Measurements from ENCODE around the gene YWHAG.
"Not testable (repeated sequence)": the region's sequence is repeated elsewhere in the genome, so short reads cannot be mapped to it uniquely, and the experiment has no call there.

Gene YWHAG

DNA sequence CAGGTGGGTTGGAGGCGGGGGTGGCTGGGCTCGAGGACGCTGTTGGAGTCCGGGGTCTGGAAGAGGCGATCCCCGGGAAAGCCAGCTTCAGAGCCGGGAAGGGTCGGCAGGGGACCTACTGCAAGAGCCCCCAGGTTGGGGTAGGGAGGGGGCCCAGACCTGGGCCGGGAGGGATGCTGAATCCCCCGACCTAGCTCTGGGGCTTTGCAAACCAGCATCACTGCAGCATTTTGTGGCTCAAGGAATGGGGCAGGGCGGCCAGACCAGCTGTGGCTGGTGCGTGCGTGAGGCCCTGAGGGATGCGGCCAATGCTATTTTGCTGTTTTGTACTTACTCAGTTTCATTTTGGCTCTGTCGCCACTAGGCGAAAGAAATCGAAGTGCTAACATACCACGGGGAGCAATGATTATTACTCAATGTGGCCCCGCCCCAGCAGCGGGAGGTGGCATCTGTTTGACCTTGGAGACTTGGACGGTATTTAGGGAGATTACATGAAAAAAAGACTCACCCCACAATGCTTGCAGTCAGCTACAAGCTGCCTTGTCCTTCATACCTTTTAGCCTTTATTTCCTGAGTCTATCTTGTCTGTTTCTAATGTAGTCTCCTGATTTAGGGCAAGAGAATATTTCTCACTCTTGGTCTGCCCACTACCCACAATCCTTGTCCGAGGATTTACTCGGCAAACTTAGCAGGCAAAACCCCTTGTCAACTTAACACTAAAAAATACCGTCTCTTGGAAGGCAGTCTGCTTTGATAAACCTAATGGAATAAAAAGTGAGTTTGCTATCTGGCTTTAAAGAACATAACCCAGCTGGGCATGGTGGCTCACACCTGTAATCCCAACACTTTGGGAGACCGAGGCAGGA, 40.1 kb downstream of the YWHAG start:
- peak; percentile 78 for DNase-seq (ENCODE audit: low spot score)

DNA sequence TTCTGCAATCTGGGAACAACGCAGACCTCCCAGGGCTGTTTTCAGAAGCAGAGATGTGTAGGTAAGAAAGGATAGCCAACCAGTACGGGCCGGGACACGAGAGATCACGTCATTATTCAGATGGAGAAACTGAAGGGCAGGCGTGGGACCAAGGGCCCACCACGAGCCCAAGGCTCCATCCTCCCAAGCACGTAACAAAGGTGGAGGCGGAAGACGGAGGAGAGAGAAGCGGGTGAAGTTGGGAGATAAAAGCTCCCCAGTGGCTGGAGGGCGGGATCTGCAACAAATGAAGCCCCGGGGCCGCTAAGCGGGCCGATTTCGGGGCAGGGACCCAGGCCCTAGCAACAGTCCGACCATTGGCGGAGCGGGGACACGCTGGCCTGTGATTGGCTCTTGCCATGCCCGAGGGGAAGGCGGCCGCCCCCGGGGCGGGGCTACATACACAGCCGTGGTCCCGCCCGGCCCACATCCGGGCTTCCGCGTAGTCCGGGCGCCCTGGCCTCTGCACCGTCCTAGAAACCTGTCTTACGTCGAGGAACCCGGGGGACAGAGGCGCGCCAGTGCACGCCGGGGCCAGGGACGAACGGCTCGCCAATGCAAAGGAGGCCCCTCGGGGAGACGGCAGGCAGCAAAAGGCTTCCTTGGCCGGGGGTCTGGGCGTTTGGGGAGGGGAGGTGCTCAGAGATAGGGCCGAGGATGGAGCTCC, 40.9 kb downstream of the YWHAG start:
- DNase-seq (ENCODE audit: low spot score) = peak; percentile 96

DNA sequence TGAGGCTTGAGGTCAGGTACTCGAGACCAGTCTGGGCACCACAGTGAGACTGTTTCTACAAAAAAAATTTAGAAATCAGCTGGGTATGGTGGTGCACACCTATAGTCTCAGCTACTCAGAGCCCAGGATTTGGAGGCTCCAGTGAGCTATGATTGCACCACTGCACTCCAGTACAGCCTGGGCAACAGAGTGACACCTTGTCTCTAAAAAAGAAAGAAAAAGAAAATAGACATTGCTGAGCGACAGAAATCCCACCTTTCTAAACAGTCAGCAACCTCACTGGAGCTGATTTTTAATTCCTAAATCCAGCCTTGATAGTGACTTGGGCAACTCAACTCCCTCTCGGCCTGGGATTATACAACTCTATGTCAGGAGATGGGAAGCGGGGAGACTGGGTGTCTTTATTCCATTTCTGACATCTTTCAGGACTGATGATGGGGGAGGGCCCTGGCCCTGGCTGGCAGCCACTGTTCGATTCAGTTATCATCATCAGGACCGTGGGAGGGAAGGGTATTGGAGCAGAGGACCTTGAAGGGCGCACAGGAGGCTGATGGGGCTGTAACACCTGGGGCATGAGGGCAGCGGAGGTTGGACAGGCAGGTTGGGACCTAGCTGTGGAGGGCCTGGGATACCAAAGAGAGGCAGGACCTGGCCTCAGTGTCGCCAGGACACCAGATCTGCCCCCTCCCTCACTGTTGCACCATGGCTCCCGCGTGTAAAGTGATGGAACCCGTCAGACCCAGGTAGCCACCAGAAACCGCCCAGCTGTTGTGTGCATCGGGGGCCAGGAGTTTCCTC, 41.6 kb downstream of the YWHAG start:
- DNase-seq (ENCODE audit: low spot score) = no peak

DNA sequence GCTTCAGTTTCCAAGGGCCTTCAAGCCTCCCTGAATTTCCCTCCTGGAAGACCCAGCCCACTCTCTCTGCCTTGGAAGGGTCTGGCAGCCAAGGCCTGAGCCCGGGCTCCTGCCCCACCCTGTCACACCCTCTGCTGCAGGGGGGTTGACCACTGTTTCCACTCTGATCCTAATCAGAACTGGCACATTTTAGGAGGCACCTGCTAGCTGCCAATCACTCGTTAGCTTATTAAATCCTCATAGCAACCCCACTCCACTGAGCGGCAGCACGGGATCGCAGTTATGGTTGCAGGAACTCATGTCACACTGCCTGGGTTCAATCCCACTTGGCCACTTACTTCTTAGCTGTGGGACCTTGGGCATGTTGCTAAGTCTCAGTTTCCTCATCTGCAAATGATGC, 43.4 kb downstream of the YWHAG start:
- no peak for DNase-seq (ENCODE audit: low spot score)

DNA sequence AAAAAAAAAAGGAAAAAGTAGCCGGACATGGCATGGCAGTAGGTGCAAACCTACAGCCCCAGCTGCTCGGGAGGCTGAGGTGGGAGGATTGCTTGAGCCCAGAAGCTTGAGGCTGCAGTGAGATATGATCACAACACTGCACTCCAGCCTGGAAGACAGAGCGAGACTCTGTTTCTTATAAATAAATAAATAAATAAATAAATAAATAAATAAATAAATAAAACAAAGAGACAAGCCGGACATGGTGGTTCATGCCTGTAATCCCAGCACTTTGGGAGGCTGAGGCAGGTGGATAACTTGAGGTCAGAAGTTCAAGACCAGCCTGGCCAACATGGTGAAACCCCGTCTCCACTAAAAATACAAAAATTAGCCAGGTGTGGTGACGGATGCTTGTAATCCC, 44.1 kb downstream of the YWHAG start:
- not testable (repeated sequence) for DNase-seq (ENCODE audit: low spot score)

DNA sequence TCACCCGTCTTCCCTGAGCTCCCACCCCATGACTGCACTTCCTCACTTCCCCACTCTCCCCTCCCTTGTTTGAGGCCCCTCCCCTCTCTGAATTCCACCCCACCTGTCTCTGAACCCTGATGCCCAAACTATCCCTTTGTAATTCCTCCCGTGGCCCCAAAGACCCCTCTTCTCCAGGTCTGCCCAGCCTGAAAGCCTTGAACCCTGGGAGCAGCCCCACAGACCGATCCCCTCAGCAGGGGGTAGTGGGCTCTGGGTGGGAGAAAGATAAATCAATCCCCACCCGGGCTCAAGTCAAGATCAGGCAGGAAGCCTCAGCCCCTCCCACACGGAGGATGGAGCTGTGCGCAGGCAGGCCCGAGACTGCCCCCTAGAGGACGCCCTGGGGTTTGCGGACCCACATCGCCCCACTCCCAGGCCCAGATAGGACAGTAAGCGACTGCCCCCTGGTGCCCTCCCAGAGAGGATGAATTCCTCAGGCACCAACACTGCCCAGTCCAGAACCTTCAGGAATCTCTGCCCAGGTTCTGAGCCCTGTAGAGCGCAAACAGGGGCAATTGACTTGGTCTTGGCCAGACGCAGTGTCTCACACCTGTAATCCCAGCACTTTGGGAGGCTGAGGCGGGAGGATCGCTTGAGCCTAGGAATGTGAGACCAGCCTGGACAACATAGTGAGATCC, 44.6 kb downstream of the YWHAG start:
- DNase-seq (ENCODE audit: low spot score) = peak; percentile 97

DNA sequence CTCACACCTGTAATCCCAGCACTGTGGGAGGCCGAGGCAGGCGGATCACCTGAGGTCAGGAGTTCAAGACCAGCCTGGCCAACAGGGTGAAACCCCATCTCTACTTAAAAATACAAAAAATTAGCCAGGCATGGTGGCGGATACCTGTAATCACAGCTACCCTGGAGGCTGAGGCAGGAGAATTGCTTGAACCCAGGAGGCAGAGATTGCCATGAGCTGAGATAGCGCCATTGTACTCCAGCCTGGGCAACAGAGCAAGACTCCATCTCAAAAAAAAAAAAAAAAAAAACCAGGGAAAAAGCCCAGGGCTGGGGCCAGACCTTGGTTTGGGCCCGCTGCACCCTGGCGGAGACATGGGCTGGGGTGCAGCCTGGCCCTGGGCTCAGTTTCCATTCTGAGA, 47.0 kb downstream of the YWHAG start:
- DNase-seq (ENCODE audit: low spot score) = not testable (repeated sequence)

DNA sequence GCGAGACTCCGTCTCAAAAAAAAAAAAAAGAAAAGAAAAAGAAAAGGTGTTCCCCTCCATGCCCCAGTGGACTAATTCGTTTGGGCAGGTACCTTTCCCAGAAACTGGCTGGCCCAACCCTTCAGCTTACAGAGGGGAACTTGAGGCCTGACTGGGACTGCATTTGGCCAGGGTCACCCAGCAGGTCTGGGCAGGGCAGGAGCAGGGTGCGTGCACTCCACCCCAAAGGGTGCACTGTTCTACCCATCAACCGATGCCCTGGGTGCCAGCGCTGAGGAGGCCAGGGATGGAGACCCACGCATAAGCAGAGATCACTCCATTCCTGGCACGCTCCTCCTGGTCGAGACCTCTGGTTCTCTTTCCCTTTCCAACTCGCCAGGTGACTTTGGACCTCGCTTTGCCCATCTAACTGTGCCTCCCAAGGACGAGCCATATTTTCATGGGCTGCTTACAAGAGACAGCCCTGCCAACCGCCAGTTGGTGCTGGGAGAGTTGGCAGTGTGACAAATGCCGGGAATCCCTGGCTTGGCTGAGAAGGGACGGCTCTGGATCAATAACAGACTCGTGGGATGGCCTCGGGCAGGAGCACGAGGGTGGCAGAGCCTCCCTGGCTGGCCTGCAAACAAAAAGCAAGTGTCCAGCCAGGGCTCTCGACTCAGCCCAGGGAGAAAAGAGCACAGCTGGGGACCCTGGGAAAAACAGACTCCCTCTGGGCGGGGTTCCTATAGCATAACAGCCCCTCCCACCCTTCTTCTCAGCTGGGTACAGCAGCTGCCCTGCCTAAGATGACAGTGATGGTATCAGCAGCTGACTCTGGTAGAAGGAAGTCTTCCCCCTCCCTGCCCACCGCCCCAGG, 48.5 kb downstream of the YWHAG start:
- no peak for DNase-seq (ENCODE audit: low spot score)

DNA sequence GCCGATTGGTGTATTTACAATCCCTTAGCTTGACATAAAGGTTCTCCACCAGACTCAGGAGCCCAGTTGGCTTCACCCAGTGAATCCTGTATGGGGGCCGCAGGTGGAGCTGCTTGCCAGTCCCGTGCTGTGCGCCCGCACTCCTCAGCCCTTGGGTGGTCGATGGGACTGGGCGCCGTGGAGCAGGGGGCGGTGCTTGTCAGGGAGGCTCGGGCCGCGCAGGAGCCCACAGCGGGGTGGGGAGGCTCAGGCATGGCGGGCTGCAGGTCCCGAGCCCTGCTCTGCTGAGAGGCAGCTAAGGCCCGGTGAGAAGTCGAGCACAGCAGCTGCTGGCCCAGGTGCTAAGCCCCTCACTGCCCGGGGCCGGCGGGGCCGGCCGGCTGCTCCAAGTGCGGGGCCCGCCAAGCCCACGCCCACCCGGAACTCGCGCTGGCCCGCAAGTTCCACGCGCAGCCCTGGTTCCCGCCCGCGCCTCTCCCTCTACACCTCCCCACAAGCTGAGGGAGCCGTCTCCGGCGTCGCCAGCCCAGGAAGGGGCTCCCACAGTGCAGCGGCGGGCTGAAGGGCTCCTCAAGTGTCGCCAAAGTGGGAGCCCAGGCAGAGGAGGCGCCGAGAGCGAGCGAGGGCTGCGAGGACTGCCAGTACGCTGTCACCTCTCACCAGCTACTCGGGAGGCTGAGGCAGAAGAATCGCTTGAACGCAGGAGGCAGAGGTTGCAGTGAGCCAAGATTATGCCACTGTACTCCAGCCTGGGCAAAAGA, 49.3 kb downstream of the YWHAG start:
- not testable (repeated sequence) for DNase-seq (ENCODE audit: low spot score)

DNA sequence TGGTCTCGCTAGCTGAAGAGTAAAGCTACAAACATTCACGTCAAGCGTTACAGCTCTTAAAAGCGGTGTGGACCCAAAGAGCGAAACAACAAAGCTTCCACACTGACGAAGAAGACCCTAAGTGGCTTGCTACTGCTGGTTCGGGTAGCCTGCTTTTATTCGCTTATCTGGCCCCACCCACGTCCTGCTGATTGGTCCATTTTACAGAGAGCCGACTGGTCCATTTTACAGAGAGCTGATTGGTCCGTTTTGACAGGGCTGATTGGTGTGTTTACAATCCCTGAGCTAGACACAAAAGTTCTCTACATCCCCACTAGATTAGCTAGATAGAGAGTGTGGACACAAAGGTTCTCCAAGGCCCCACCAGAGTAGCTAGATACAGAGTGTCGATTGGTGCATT, 49.9 kb downstream of the YWHAG start:
- not testable (repeated sequence) for DNase-seq (ENCODE audit: low spot score)

DNA sequence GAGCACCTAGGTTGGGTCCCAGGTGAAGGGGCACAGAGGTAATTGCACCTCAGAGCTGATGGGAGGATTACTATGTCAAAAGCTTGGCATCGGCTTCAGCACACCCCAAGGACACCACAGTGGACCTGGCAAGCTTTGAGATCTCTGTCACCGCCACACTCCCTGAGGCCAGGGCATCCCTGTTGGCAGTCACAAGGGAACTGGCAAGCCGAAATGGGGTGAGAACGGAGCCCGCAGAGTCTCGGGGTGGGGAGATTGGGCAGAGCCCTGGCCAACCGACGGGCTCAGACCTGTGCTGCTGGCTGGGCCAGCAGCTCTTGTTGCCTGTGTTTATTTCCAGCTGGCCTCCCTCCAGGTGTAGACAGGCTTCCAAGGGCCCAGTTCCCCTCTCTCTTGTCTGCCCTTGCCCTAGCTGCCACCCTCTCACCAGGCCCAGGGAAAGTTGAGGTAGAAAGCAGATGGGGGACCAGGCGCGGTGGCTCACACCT, 53.9 kb downstream of the YWHAG start:
- no peak for DNase-seq (ENCODE audit: low spot score)

DNA sequence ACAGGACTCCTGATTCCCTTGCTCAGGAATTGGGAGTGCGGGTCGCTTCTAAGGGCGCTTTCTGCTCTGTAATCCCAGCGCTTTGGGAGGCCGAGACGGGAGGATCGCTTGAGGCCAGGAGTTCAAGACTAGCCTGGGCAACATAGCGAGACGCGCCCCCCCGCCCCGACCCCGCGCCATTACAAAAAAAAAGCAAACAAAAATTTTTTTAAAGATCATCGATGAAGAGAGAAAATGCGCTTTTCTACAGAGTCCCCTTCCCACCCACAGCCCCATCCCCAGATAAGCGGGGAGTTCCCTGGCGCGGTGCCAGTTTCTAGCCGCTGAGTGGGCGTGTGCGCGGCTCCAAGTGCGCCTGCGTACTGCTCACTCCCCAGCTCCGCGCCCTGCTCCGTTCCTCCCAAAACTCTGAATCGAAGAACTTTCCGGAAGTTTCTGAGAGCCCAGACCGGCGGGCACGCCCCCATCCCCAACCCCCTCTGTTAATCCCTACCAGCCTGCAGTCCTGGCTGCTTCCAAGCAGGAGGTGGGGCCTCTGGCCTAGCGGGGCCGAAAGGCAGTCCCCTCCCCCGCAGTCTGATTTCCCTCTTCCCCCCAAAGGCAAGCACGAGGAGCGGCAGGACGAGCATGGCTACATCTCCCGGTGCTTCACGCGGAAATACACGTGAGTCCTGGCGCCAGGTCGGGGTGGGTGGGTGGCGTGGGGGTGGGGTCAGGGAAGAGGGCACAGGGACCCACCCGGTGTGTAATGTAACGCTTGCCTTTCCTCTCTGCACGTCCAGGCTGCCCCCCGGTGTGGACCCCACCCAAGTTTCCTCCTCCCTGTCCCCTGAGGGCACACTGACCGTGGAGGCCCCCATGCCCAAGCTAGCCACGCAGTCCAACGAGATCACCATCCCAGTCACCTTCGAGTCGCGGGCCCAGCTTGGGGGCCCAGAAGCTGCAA, 55.3 kb downstream of the YWHAG start:
- peak; percentile 74 for DNase-seq (ENCODE audit: low spot score)

DNA sequence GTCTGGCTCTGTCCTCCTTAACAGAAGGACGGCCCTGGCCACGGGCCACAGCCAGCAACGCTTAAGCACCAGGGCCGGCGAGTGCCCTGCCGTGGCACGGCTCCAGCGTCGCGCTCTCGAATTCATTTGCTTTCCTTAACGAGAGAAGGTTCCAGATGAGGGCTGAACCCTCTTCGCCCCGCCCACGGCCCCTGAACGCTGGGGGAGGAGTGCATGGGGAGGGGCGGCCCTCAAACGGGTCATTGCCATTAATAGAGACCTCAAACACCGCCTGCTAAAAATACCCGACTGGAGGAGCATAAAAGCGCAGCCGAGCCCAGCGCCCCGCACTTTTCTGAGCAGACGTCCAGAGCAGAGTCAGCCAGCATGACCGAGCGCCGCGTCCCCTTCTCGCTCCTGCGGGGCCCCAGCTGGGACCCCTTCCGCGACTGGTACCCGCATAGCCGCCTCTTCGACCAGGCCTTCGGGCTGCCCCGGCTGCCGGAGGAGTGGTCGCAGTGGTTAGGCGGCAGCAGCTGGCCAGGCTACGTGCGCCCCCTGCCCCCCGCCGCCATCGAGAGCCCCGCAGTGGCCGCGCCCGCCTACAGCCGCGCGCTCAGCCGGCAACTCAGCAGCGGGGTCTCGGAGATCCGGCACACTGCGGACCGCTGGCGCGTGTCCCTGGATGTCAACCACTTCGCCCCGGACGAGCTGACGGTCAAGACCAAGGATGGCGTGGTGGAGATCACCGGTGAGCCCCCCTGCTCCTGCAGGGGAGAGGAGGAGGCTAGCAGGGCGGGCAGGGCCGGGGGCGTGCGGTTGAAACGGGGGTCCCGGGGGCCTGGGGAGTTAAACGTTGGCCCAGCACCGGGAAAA, 56.2 kb downstream of the YWHAG start, which contains the start of gene HSPB1:
HSPB1 (plus strand) TSS at position 327 of the 855 bp plus-strand sequence; CDS start at position 367, 40 bp downstream.
- peak; percentile 79 for DNase-seq (ENCODE audit: low spot score)

DNA sequence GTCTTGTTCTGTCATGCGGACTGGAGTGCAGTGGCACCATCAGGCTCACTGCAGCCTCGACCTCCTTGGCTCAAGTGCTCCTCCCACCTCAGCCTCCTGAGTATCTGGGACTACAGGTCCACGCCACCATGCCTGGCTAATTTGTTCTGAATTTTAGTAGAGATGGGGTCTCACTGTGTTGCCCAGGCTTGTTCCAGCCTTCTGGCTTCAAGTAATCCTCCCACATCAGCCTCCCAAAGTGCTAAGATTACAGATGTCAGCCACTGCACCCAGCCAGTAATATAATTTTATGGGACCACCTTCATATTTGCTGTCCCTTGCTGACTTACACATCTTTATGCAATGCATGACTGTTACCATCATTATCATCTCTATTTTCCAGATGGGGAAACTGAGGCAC, 57.8 kb downstream of the YWHAG start:
- no peak for DNase-seq (ENCODE audit: low spot score)

DNA sequence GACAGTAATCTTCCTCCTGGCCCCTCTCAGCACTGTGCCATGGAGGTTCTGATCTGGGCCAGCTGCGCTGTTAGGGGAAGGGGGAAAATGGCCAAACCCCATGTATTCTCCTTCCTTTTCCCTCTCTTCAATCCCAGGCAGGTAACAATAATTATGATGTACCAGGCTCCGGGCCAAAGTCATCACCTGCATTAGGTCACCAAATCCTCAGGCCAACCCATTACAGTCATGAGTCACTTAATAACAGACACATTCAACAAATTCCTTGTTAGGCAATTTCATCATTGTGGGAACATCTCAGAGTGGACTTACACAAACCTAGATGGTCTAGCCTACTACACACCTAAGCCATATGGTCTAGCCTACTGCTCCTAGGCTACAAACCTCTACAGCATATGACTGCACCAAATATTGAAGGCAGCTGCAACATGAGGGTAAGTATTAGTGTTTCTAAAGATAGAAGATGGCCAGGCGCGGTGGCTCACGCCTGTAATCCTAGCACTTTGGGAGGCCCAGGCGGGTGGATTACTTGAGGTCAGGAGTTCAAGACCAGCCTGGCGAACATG, 58.5 kb downstream of the YWHAG start:
- DNase-seq (ENCODE audit: low spot score) = no peak

DNA sequence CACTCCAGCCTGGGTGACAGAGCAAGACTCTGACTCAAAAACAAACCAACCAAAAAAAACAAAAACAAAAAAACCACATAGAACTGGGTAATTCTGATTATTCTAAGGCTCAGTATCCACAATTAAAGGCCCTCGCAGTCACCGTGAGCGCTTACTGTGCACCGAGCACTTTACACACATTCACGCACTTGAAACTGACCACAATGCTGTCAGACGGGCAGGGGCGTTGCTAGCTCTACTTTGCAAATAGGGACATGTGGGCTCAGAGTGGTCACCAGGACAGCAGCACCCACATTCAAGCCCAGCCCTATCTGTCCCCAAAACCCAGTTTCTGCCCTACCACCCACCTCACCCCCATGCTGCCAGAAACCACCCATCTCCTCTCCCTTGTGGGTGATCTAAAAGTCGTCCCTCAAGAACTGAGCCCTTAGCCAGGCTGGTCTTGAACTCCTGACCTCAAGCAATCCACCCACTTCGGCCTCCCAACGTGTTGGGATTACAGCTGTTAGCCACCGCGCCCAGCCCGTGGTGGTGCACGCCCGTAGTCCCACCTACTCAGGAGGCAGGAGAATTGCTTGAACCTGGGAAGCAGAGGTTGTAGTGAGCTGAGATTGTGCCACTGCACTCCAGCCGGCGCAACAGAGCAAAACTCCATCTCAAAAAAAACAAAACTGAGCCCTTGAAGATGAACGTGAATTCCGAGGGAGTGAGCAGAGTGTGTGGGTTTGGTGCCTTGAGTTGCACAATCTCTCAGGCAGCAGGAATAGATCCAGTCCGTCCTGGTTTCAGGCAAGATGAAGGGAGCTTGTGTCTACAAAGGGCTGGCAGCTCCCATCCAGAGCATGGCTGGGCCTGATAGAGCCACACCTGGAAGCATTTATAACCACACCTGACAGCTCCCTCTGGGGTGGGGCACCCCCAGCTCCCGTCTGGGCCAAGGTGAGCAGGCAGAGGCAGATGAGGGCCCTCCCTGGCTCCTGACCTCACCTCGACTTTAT, 61.7 kb downstream of the YWHAG start:
- DNase-seq (ENCODE audit: low spot score) = no peak

All from CD4-positive, alpha-beta T cell treated with Interleukin-2 at 100 ng/mL for 4 hours (primary cell).